ENCODE measurements around the gene MRPL45. TPM values are rescaled to one million over a fixed set of nuclear protein-coding genes. Genes with fewer than 3 reads are reported as not detected.

The MRPL45 gene
- total and polyA plus RNA-seq, 4 donors, result 16.9 to 22.2 (median 19.0) TPM

DNA sequence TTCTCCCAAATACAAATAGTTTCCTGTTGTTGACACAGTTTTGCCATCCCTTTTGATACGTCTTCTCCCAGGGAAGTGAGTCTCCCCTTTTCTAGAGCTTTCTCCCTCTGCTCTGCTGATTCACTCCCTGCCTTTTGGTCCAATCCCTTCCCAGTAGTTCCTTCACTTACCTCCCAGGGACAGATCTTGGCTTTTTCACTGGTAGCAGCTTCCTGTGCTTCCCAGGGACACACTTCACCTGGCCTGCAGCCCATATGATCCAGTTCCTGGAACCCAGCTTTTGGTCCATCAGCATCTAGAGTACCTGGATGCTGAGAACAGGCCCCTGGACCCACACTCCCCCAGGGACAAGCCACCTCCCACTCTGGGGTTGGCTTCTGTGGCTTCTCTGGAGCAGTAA, 31.0 kb downstream of the MRPL45 start (continued):
- TF ChIP-seq, protein P1, sequence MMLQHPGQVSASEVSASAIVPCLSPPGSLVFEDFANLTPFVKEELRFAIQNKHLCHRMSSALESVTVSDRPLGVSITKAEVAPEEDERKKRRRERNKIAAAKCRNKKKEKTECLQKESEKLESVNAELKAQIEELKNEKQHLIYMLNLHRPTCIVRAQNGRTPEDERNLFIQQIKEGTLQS (IDR thresholded peaks at IDR 0.05), result no peak
- TF ChIP-seq SP1 (IDR thresholded peaks at IDR 0.05) (no peak), FOXA2 (IDR thresholded peaks at IDR 0.05) (no peak)
- TF ChIP-seq, protein P2, sequence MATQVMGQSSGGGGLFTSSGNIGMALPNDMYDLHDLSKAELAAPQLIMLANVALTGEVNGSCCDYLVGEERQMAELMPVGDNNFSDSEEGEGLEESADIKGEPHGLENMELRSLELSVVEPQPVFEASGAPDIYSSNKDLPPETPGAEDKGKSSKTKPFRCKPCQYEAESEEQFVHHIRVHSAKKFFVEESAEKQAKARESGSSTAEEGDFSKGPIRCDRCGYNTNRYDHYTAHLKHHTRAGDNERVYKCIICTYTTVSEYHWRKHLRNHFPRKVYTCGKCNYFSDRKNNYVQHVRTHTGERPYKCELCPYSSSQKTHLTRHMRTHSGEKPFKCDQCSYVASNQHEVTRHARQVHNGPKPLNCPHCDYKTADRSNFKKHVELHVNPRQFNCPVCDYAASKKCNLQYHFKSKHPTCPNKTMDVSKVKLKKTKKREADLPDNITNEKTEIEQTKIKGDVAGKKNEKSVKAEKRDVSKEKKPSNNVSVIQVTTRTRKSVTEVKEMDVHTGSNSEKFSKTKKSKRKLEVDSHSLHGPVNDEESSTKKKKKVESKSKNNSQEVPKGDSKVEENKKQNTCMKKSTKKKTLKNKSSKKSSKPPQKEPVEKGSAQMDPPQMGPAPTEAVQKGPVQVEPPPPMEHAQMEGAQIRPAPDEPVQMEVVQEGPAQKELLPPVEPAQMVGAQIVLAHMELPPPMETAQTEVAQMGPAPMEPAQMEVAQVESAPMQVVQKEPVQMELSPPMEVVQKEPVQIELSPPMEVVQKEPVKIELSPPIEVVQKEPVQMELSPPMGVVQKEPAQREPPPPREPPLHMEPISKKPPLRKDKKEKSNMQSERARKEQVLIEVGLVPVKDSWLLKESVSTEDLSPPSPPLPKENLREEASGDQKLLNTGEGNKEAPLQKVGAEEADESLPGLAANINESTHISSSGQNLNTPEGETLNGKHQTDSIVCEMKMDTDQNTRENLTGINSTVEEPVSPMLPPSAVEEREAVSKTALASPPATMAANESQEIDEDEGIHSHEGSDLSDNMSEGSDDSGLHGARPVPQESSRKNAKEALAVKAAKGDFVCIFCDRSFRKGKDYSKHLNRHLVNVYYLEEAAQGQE (IDR thresholded peaks at IDR 0.05), result no peak

DNA sequence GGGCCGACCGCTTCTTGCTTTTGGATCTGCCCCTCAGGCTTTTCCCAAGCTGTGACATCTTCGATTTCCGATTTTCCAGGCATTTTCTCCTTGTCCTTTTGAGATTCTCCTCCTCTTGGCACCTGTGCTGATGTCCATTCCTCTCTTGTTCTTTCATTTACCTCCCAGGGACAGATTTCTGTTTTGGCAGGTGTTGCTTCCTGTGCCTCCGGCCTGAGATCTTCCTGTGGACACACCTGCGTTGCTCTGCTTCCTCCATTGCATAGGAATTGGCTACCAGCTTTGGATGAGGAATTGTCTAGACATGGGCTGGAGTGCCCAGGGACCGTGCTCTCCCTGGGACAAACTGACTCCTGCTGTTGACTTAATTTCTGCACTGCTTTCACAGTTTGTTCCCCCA, 31.7 kb downstream of the MRPL45 start:
- no peak overlapping the region for H3K27ac ChIP-seq (ENCODE audit: low read depth in 1 of 2, low read length in 2 of 2)
- H3K36me3 ChIP-seq (ENCODE audit: control insufficient read depth in 4 of 4, insufficient read depth in 3 of 4, low read depth in 1 of 4, low read length in 3 of 4), result peaks cover 0 to 5% (median 1%) of the 10 kb centered on the region in 4 donors
- TF ChIP-seq HNF4A (conservative IDR thresholded peaks at IDR 0.05) (no peak), EGR1 (IDR thresholded peaks at IDR 0.05; ENCODE audit: low read depth in 2 of 2) (no peak), JUND (IDR thresholded peaks at IDR 0.05) (no peak), RXRA (IDR thresholded peaks at IDR 0.05) (no peak), FOXA2 (IDR thresholded peaks at IDR 0.05) (no peak), RAD21 (IDR thresholded peaks at IDR 0.05) (no peak), FOXA1 (IDR thresholded peaks at IDR 0.05) (no peak), HNF4G (IDR thresholded peaks at IDR 0.05) (no peak), SP1 (IDR thresholded peaks at IDR 0.05) (no peak), TAF1 (conservative IDR thresholded peaks at IDR 0.05) (no peak), NR2F2 (IDR thresholded peaks at IDR 0.05) (no peak), YY1 (IDR thresholded peaks at IDR 0.05) (no peak)
- TF ChIP-seq, protein P3, sequence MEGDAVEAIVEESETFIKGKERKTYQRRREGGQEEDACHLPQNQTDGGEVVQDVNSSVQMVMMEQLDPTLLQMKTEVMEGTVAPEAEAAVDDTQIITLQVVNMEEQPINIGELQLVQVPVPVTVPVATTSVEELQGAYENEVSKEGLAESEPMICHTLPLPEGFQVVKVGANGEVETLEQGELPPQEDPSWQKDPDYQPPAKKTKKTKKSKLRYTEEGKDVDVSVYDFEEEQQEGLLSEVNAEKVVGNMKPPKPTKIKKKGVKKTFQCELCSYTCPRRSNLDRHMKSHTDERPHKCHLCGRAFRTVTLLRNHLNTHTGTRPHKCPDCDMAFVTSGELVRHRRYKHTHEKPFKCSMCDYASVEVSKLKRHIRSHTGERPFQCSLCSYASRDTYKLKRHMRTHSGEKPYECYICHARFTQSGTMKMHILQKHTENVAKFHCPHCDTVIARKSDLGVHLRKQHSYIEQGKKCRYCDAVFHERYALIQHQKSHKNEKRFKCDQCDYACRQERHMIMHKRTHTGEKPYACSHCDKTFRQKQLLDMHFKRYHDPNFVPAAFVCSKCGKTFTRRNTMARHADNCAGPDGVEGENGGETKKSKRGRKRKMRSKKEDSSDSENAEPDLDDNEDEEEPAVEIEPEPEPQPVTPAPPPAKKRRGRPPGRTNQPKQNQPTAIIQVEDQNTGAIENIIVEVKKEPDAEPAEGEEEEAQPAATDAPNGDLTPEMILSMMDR (IDR thresholded peaks at IDR 0.05; ENCODE audit: low read depth, low read length, missing input control), result no peak
- TF ChIP-seq, protein P2 (IDR thresholded peaks at IDR 0.05), result no peak
- TF ChIP-seq, protein P4, sequence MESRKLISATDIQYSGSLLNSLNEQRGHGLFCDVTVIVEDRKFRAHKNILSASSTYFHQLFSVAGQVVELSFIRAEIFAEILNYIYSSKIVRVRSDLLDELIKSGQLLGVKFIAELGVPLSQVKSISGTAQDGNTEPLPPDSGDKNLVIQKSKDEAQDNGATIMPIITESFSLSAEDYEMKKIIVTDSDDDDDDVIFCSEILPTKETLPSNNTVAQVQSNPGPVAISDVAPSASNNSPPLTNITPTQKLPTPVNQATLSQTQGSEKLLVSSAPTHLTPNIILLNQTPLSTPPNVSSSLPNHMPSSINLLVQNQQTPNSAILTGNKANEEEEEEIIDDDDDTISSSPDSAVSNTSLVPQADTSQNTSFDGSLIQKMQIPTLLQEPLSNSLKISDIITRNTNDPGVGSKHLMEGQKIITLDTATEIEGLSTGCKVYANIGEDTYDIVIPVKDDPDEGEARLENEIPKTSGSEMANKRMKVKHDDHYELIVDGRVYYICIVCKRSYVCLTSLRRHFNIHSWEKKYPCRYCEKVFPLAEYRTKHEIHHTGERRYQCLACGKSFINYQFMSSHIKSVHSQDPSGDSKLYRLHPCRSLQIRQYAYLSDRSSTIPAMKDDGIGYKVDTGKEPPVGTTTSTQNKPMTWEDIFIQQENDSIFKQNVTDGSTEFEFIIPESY (IDR thresholded peaks at IDR 0.05), result no peak
- TF ChIP-seq, protein P5, sequence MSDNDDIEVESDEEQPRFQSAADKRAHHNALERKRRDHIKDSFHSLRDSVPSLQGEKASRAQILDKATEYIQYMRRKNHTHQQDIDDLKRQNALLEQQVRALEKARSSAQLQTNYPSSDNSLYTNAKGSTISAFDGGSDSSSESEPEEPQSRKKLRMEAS (IDR thresholded peaks at IDR 0.05), result no peak
- TF ChIP-seq, protein P1 (IDR thresholded peaks at IDR 0.05), result no peak
- H3K9me3 ChIP-seq (ENCODE audit: control insufficient read depth in 4 of 4, low read length in 3 of 4), result no peaks in the 10 kb centered on the region
- no peak overlapping the region for H3K9ac ChIP-seq (ENCODE audit: low read depth in 1 of 2, low read length in 2 of 2)
- DNase-seq (ENCODE audit: low spot score), result no peak
- no peaks in the 10 kb centered on the region for H3K4me1 ChIP-seq (ENCODE audit: control insufficient read depth in 4 of 4, insufficient read depth in 4 of 4, low read length in 3 of 4)
- peaks cover 0 to 2% (median 0%) of the 10 kb centered on the region in 4 donors for H3K27me3 ChIP-seq (ENCODE audit: control insufficient read depth in 4 of 4, insufficient read depth in 4 of 4, low read length in 3 of 4)
- 79% methylated on average over 7 of the region's 7 CpGs for WGBS
- no peak overlapping the region for H3K4me3 ChIP-seq (ENCODE audit: low read depth in 1 of 3, low read length in 3 of 3)

Measured in liver (tissue), 9 donors.